ENCODE data around the gene MBNL1.
A peak's percentile ranks its signal among the peaks of the same experiment; 100 is the strongest.

MBNL1 gene

GRCh38 chr3:152300029-152300731 is 31.5 kb downstream of the MBNL1 start:
- Histone ChIP-seq H3K9ac (ENCODE audit: low read length) (no peak overlapping the region), H2AK5ac (ENCODE audit: low read length) (no peak overlapping the region), H3K4me3 (ENCODE audit: low read depth, low read length) (no peak overlapping the region), H3K79me2 (ENCODE audit: control insufficient read depth, insufficient read depth, low read length, poor library complexity) (no peaks in the 10 kb centered on the region), H3K36me3 (ENCODE audit: control insufficient read depth in 1 of 2, insufficient read depth in 2 of 2, low read length in 2 of 2) (peaks cover 2 to 3% of the 10 kb centered on the region in 2 experiments), H4K91ac (ENCODE audit: low read depth, low read length) (no peak overlapping the region), H3K4me1 (ENCODE audit: control insufficient read depth in 1 of 2, insufficient read depth in 2 of 2, low read length in 2 of 2) (peaks cover 0 to 2% of the 10 kb centered on the region in 2 experiments), H3K27me3 (ENCODE audit: insufficient read depth, low read length) (no peaks in the 10 kb centered on the region), H2BK12ac (ENCODE audit: low read length) (no peak overlapping the region), H3K79me1 (ENCODE audit: low read length) (no peaks in the 10 kb centered on the region), H3K9me3 (ENCODE audit: insufficient read depth, low read depth, low read length) (no peaks in the 10 kb centered on the region), H3K27ac (ENCODE audit: low read depth, low read length) (no peak overlapping the region), H2AFZ (ENCODE audit: insufficient read depth, low read length, poor library complexity) (no peak overlapping the region), H2BK120ac (ENCODE audit: insufficient read depth, low read length, poor library complexity) (no peak overlapping the region), H3K4me2 (ENCODE audit: low read length) (no peak overlapping the region), H2BK5ac (ENCODE audit: low read depth, low read length, poor library complexity) (no peak overlapping the region), H4K8ac (ENCODE audit: low read depth, low read length) (no peak overlapping the region), H3K23ac (ENCODE audit: low read length) (no peak overlapping the region), H3K14ac (ENCODE audit: low read length) (no peak overlapping the region), H3K18ac (ENCODE audit: low read length) (no peak overlapping the region), H3K4ac (ENCODE audit: low read depth, low read length) (no peak overlapping the region), H4K12ac (ENCODE audit: low read depth, low read length) (no peak overlapping the region)
- no peak for DNase-seq
- no CpG with 5 or more reads among the region's 8 CpGs for WGBS (ENCODE audit: extremely low coverage, insufficient coverage, insufficient read length)

GRCh38 chr3:152301745-152302181 is 33.0 kb downstream of the MBNL1 start:
- Histone ChIP-seq H3K4ac (ENCODE audit: low read depth, low read length) (no peak overlapping the region), H3K4me2 (ENCODE audit: low read length) (no peak overlapping the region), H4K8ac (ENCODE audit: low read depth, low read length) (no peak overlapping the region), H4K12ac (ENCODE audit: low read depth, low read length) (no peak overlapping the region), H2BK120ac (ENCODE audit: insufficient read depth, low read length, poor library complexity) (no peak overlapping the region), H4K91ac (ENCODE audit: low read depth, low read length) (no peak overlapping the region), H3K14ac (ENCODE audit: low read length) (no peak overlapping the region), H3K27me3 (ENCODE audit: insufficient read depth, low read length) (no peaks in the 10 kb centered on the region), H3K27ac (ENCODE audit: low read depth, low read length) (no peak overlapping the region), H3K23ac (ENCODE audit: low read length) (no peak overlapping the region), H3K9me3 (ENCODE audit: insufficient read depth, low read depth, low read length) (no peaks in the 10 kb centered on the region), H2BK5ac (ENCODE audit: low read depth, low read length, poor library complexity) (no peak overlapping the region), H2AK5ac (ENCODE audit: low read length) (no peak overlapping the region), H3K79me2 (ENCODE audit: control insufficient read depth, insufficient read depth, low read length, poor library complexity) (no peaks in the 10 kb centered on the region), H2BK12ac (ENCODE audit: low read length) (no peak overlapping the region), H3K9ac (ENCODE audit: low read length) (no peak overlapping the region), H3K18ac (ENCODE audit: low read length) (no peak overlapping the region), H2AFZ (ENCODE audit: insufficient read depth, low read length, poor library complexity) (no peak overlapping the region), H3K79me1 (ENCODE audit: low read length) (no peaks in the 10 kb centered on the region), H3K4me3 (ENCODE audit: low read depth, low read length) (no peak overlapping the region), H3K36me3 (ENCODE audit: control insufficient read depth in 1 of 2, insufficient read depth in 2 of 2, low read length in 2 of 2) (peaks cover 2 to 3% of the 10 kb centered on the region in 2 experiments), H3K4me1 (ENCODE audit: control insufficient read depth in 1 of 2, insufficient read depth in 2 of 2, low read length in 2 of 2) (peaks cover 0 to 2% of the 10 kb centered on the region in 2 experiments)
- WGBS (ENCODE audit: extremely low coverage, insufficient coverage, insufficient read length) = no CpG with 5 or more reads among the region's 3 CpGs
- DNase-seq = no peak

GRCh38 chr3:152302521-152303021 is 33.8 kb downstream of the MBNL1 start:
- no peak overlapping the region for H3K14ac ChIP-seq (ENCODE audit: low read length)
- no peak overlapping the region for H2BK12ac ChIP-seq (ENCODE audit: low read length)
- peak in 1 of 2 donors; percentile 69 for DNase-seq
- no peaks in the 10 kb centered on the region for H3K27me3 ChIP-seq (ENCODE audit: insufficient read depth, low read length)
- no peak overlapping the region for H4K91ac ChIP-seq (ENCODE audit: low read depth, low read length)
- H3K79me2 ChIP-seq (ENCODE audit: control insufficient read depth, insufficient read depth, low read length, poor library complexity) = no peaks in the 10 kb centered on the region
- peaks cover 2 to 3% of the 10 kb centered on the region in 2 experiments for H3K36me3 ChIP-seq (ENCODE audit: control insufficient read depth in 1 of 2, insufficient read depth in 2 of 2, low read length in 2 of 2)
- no peak overlapping the region for H2BK5ac ChIP-seq (ENCODE audit: low read depth, low read length, poor library complexity)
- no peak overlapping the region for H3K4me3 ChIP-seq (ENCODE audit: low read depth, low read length)
- H3K18ac ChIP-seq (ENCODE audit: low read length) = no peak overlapping the region
- no peak overlapping the region for H3K23ac ChIP-seq (ENCODE audit: low read length)
- no peak overlapping the region for H4K8ac ChIP-seq (ENCODE audit: low read depth, low read length)
- peaks cover 0 to 2% of the 10 kb centered on the region in 2 experiments for H3K4me1 ChIP-seq (ENCODE audit: control insufficient read depth in 1 of 2, insufficient read depth in 2 of 2, low read length in 2 of 2)
- H3K9ac ChIP-seq (ENCODE audit: low read length) = no peak overlapping the region
- H3K4ac ChIP-seq (ENCODE audit: low read depth, low read length) = no peak overlapping the region
- H2AFZ ChIP-seq (ENCODE audit: insufficient read depth, low read length, poor library complexity) = no peak overlapping the region
- H3K4me2 ChIP-seq (ENCODE audit: low read length) = no peak overlapping the region
- no peak overlapping the region for H3K27ac ChIP-seq (ENCODE audit: low read depth, low read length)
- no CpG with 5 or more reads among the region's 4 CpGs for WGBS (ENCODE audit: extremely low coverage, insufficient coverage, insufficient read length)
- H3K9me3 ChIP-seq (ENCODE audit: insufficient read depth, low read depth, low read length) = no peaks in the 10 kb centered on the region
- H2AK5ac ChIP-seq (ENCODE audit: low read length) = no peak overlapping the region
- no peak overlapping the region for H4K12ac ChIP-seq (ENCODE audit: low read depth, low read length)
- no peak overlapping the region for H2BK120ac ChIP-seq (ENCODE audit: insufficient read depth, low read length, poor library complexity)
- H3K79me1 ChIP-seq (ENCODE audit: low read length) = no peaks in the 10 kb centered on the region

- Histone ChIP-seq H3K4me2 (ENCODE audit: low read length) (no peak overlapping the region), H2BK120ac (ENCODE audit: insufficient read depth, low read length, poor library complexity) (no peak overlapping the region), H3K36me3 (ENCODE audit: control insufficient read depth in 1 of 2, insufficient read depth in 2 of 2, low read length in 2 of 2) (peaks cover 2 to 3% of the 10 kb centered on the region in 2 experiments), H3K4ac (ENCODE audit: low read depth, low read length) (no peak overlapping the region), H3K27me3 (ENCODE audit: insufficient read depth, low read length) (no peaks in the 10 kb centered on the region), H3K27ac (ENCODE audit: low read depth, low read length) (no peak overlapping the region), H2AK5ac (ENCODE audit: low read length) (no peak overlapping the region), H3K79me2 (ENCODE audit: control insufficient read depth, insufficient read depth, low read length, poor library complexity) (no peaks in the 10 kb centered on the region), H2AFZ (ENCODE audit: insufficient read depth, low read length, poor library complexity) (no peak overlapping the region), H3K4me1 (ENCODE audit: control insufficient read depth in 1 of 2, insufficient read depth in 2 of 2, low read length in 2 of 2) (no peaks in the 10 kb centered on the region), H2BK5ac (ENCODE audit: low read depth, low read length, poor library complexity) (no peak overlapping the region), H3K14ac (ENCODE audit: low read length) (no peak overlapping the region), H3K23ac (ENCODE audit: low read length) (no peak overlapping the region), H3K9me3 (ENCODE audit: insufficient read depth, low read depth, low read length) (no peaks in the 10 kb centered on the region), H3K79me1 (ENCODE audit: low read length) (no peaks in the 10 kb centered on the region), H3K18ac (ENCODE audit: low read length) (no peak overlapping the region), H4K91ac (ENCODE audit: low read depth, low read length) (no peak overlapping the region), H4K8ac (ENCODE audit: low read depth, low read length) (no peak overlapping the region), H2BK12ac (ENCODE audit: low read length) (no peak overlapping the region), H3K4me3 (ENCODE audit: low read depth, low read length) (no peak overlapping the region), H4K12ac (ENCODE audit: low read depth, low read length) (no peak overlapping the region), H3K9ac (ENCODE audit: low read length) (no peak overlapping the region)
- DNase-seq = no peak
Observed at GRCh38 chr3:152304160-152304559, 35.4 kb downstream of the MBNL1 start.

Data from trophoblast cell (in vitro differentiated cells and primary cell).